GM18499 (cell line): Measurements from ENCODE around the gene SMOC2.
"Not testable (repeated sequence)": the region's sequence is repeated elsewhere in the genome, so short reads cannot be mapped to it uniquely, and the experiment has no call there.

Experiments
- ATAC-seq: cut with Tn5 transposase; IDR thresholded peaks from one replicate; pipeline ENCODE4 v1.9.1; 2021; ENCODE audit warnings: moderate number of reproducible peaks; ENCODE audit not compliant: insufficient read depth, unreplicated experiment

The SMOC2 gene

GRCh38 chr6:168667428-168667805 is 226.4 kb downstream of the SMOC2 start:
- no peak for ATAC-seq

GRCh38 chr6:168670401-168670985 is 229.5 kb downstream of the SMOC2 start:
- ATAC-seq = no peak

DNA sequence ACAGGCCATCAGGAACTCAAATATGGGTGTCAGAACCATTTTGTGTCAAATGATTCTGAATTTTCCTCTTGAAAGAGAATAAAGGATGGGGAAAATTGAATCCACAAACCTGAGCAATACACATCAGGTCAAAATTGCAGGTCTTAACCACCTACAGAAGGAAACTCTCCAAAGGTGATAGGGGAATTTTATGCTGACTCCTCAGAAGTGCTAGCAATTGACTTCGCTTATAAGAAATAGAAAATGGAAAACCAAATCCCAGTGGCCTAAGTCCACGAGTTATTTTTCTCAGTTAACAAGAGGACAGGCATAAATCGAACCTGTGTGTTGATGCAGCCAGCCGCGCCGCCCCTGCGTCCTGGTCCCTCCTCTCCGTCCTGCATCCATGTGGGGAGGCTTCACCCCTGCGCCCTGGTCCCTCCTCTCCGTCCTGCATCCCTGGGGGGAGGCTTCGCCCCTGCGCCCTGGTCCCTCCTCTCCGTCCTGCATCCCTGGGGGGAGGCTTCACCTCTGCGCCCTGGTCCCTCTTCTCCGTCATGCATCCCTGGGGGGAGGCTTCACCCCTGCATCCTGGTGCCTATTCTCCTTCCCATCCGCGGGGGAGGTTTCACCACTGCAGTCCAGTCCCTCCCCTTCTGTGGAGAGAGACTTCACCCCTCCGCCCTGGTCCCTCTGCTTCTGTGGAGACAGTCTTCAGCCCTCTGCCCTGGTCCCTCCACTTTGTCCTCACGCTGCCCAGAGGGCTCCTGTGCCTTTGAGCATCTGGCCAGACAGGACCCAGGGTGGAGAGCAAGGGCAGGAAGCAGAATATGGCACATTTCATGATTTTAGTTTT is 230.3 kb downstream of the SMOC2 start:
- ATAC-seq = no peak

- no peak for ATAC-seq
Measured at GRCh38 chr6:168671863-168672546, 231.0 kb downstream of the SMOC2 start.

- ATAC-seq = no peak
Measured at GRCh38 chr6:168674595-168674994, 233.6 kb downstream of the SMOC2 start.

GRCh38 chr6:168675375-168675774 is 234.4 kb downstream of the SMOC2 start:
- ATAC-seq = no peak

- ATAC-seq = no peak
Measured at GRCh38 chr6:168675933-168676551, 235.1 kb downstream of the SMOC2 start.

GRCh38 chr6:168676552-168677322 is 235.8 kb downstream of the SMOC2 start:
- ATAC-seq = no peak

DNA sequence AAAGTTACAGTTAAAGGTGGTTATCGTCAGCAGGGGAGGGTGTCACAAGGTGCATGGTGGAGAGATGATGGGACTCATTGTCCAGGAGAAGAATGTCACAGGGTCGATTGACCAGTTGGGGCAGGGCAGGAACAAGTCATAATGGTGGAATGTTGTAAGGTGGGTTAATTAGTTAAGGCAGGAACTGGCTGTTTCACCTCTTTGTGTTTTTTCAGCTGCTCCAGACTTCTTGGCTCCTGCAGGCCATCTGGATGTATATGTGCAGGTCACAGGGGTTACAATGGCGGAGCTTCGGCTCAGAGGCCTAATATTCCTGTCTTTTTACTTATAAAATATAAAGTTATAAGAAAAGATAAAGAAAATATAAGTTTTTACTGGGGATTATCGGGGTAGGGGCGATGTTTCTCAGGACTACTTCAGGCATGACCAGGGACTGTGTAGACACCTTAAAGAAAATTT is 236.4 kb downstream of the SMOC2 start:
- not testable (repeated sequence) for ATAC-seq

GRCh38 chr6:168678077-168678476 is 237.1 kb downstream of the SMOC2 start:
- ATAC-seq = no peak

- no peak for ATAC-seq
Measured at GRCh38 chr6:168678588-168678987, 237.6 kb downstream of the SMOC2 start.

- no peak for ATAC-seq
Measured at GRCh38 chr6:168681748-168682147, 240.8 kb downstream of the SMOC2 start.

DNA sequence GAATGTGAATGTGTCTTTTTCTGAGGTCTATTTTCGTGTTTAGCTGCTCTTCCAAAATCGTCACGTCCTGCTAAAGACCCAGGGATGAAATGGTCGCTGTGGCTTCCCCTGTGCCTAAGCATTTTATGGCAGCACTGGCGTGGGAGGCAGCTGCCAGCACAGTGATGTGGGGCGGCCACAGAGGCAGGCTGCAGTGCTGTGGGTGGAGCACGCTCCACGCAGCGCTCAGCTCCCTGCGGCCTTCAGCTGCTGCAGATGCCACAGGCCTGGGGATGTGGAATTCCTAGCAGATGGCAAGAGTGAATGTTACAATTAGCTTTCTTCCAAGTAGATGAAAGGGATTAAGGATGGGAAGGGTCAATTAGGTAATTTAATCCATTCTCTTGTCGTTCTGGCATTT is 242.6 kb downstream of the SMOC2 start:
- ATAC-seq = no peak

DNA sequence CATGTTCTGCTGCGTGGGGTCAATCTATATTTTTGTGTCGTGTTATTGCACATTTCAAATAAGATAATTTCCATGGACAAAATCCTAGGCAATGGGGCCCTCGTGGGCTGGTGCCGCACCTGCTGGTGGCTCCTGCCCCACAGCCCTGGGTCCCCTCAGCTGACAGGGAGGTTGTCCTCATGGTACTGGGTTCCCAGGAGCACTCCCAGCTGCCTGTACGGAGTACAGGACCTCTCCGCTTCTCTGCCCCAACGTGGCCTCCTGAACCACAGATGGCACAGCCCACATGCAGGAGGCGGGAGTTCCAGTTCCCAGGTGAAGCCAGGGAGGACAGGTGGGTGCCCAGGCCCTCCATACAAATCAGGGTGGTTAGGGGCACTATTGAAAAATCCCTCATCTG is 243.5 kb downstream of the SMOC2 start:
- ATAC-seq = no peak

- no peak for ATAC-seq
Measured at GRCh38 chr6:168684906-168685305, 243.9 kb downstream of the SMOC2 start.

- no peak for ATAC-seq
Measured at GRCh38 chr6:168686029-168686738, 245.2 kb downstream of the SMOC2 start.

- no peak for ATAC-seq
Measured at GRCh38 chr6:168686831-168687730, 246.1 kb downstream of the SMOC2 start.

DNA sequence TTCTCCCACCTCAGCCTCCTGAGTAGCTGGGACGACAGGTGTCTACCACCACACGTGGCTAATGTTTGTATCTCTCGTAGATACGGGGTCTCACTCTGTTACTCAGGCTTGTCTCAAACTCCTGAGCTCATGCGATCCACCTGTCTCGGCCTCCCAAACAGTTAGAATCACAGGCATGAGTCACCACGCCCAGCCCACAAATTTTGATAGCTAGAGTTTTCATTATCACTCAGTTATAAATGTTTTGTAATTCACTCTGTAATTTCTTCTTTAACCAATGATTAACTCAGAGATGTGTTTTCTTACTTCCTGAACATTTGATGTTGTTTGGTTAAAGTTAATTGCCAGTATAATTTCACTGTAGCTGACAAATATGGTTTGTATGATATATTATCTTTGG is 249.3 kb downstream of the SMOC2 start:
- no peak for ATAC-seq

GRCh38 chr6:168691774-168692173 is 250.8 kb downstream of the SMOC2 start:
- no peak for ATAC-seq
